Bronchial epithelial cell (primary cell): Measurements from ENCODE around the gene SP4. TPM values are rescaled to one million over a fixed set of nuclear protein-coding genes. Genes with fewer than 3 reads are reported as not detected.

Experiments
- DNase-seq: peaks from one replicate; pipeline ENCODE4 v3.0.0-alpha.2; 2010; ENCODE audit warnings: low read depth
- FAIRE-seq: peaks from 2 replicates; lab custom pipeline; 2011; peaks lifted over from hg19 to GRCh38; lab: Jason Lieb, UNC
- H3K27me3 ChIP-seq: 2 replicates; pipeline ENCODE4 v1.5.1; 2011; ENCODE audit warnings: low read length; ENCODE audit not compliant: control insufficient read depth, insufficient read depth
- H3K36me3 ChIP-seq: 2 replicates; pipeline ENCODE4 v1.5.1; 2011; ENCODE audit warnings: low read length; ENCODE audit not compliant: control insufficient read depth, insufficient read depth
- H3K4me3 ChIP-seq: 2 replicates; pipeline ENCODE4 v1.5.1; 2011; ENCODE audit warnings: mild to moderate bottlenecking, low read depth, low read length, control low read depth
- total RNA-seq: library from RNA; depleted of rRNA; stranded (reverse); fragments of >200 nt; gene quantifications from 2 replicates; pipeline ENCODE4 v1.2.1, GENCODE V29; 2014
- TF ChIP-seq, protein P1 (sequence below): IDR thresholded peaks from 2 replicates; pipeline ENCODE4 v1.5.1; 2011; ENCODE audit warnings: mild to moderate bottlenecking, moderate library complexity, low read length, control low read depth, inconsistent platforms; ENCODE audit not compliant: insufficient read depth, severe bottlenecking

SP4 gene
- total RNA-seq, 1 donor from 2014 or later, result 5.3 TPM

DNA sequence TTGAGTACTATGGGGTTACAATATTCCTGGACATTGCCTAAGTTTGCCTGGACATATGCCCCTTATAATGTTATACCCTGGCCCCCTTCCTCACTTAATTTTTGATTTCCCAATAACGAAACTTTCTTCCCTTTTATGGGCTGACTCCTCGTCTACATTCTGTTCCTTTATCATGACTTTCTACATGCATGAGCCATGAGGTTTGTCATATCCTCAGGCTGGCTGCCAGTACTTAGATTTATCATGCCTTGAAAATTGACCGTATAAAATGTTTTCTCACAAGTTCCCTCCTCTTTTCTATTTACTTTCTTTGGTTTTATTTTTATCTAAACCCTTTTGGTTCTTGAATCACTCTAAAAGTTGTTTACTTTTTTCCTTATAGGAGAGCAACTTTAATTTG, 119.6 kb downstream of the SP4 start:
- DNase-seq, result peak; percentile 48
- H3K4me3 ChIP-seq, result no peak overlapping the region
- TF ChIP-seq, protein P1, sequence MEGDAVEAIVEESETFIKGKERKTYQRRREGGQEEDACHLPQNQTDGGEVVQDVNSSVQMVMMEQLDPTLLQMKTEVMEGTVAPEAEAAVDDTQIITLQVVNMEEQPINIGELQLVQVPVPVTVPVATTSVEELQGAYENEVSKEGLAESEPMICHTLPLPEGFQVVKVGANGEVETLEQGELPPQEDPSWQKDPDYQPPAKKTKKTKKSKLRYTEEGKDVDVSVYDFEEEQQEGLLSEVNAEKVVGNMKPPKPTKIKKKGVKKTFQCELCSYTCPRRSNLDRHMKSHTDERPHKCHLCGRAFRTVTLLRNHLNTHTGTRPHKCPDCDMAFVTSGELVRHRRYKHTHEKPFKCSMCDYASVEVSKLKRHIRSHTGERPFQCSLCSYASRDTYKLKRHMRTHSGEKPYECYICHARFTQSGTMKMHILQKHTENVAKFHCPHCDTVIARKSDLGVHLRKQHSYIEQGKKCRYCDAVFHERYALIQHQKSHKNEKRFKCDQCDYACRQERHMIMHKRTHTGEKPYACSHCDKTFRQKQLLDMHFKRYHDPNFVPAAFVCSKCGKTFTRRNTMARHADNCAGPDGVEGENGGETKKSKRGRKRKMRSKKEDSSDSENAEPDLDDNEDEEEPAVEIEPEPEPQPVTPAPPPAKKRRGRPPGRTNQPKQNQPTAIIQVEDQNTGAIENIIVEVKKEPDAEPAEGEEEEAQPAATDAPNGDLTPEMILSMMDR, result no peak
- H3K27me3 ChIP-seq, result no peaks in the 10 kb centered on the region
- FAIRE-seq, result no peak
- no peaks in the 10 kb centered on the region for H3K36me3 ChIP-seq

DNA sequence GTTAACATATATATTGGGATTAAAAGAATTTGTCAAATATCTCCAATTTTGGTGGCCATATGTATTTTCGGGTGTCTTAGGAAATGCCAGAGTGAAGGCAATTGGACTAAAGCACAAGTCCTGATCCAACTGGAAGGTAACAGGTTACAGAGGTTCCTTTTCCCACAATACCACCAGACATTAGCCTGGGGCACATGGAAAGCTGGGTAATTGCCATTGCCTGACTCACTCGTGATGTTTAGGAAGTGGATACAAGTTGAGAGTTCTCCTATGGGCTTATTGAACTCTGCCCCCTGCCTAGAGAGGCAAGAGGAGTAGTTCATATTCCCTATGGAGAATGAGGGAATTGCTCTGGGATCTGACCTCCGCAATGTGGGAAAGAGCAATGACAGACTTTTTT, 120.6 kb downstream of the SP4 start:
- Histone ChIP-seq H3K4me3 (no peak overlapping the region), H3K27me3 (no peaks in the 10 kb centered on the region), H3K36me3 (no peaks in the 10 kb centered on the region)
- FAIRE-seq, result no peak
- TF ChIP-seq, protein P1, result no peak
- peak; percentile 30 for DNase-seq

DNA sequence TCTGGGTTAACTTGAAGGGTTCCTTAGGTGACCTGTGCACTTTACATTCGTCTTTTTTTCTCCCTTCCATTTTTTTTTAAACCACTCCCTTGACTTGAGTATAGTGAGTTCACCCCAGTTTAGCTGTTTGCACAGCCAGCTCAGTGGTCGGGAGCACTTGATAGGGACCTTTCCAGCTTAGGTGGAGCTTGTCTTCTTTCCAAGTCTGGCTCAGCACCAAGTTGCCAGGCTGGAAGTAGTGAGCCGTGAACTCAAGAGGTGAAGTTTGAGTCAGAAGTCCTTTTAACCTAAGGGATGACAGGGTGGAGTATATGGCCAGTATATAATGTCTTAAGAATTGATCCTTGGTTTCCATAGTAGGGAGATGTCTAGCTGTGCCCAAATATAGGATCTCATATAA, 122.2 kb downstream of the SP4 start:
- TF ChIP-seq, protein P1, result no peak
- FAIRE-seq (no peak), DNase-seq (peak; percentile 57)
- H3K36me3 ChIP-seq, result no peaks in the 10 kb centered on the region
- no peaks in the 10 kb centered on the region for H3K27me3 ChIP-seq
- H3K4me3 ChIP-seq, result no peak overlapping the region

DNA sequence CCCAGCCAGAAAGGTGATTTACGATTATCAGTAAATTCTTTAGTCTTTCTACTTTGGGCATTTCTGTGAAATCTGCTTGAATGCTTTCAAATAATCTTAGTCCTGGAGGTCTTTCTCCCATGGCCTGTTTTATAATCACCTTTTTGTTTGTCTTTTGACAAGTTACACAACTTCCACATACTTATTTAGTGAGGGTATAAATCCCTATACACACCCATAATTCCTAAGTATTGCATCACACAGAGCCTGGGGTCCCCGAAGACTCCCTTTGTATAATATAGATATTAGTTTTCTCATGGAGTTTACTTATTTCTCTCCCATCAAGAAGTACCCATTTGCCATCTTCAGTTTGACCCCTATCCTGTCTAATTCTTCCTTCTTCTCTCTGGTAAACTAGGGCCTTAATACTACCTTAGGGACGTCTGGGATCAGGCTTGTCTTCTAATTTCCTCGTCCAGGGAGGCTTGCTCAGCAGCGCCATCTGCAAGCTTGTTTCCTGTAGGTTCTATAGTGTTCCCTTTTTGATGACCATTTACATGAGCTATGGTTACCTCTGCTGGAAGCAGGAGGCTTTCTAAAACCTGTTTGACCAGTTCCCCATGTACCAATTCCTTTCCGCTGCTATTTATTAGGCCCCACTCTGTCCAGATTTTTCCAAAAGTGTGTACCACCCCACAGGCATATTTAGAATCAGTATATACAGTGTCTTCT, 123.1 kb downstream of the SP4 start:
- no peaks in the 10 kb centered on the region for H3K27me3 ChIP-seq
- H3K36me3 ChIP-seq, result no peaks in the 10 kb centered on the region
- TF ChIP-seq, protein P1, result peak; percentile 48
- no peak overlapping the region for H3K4me3 ChIP-seq
- DNase-seq (peak; percentile 86), FAIRE-seq (no peak)

DNA sequence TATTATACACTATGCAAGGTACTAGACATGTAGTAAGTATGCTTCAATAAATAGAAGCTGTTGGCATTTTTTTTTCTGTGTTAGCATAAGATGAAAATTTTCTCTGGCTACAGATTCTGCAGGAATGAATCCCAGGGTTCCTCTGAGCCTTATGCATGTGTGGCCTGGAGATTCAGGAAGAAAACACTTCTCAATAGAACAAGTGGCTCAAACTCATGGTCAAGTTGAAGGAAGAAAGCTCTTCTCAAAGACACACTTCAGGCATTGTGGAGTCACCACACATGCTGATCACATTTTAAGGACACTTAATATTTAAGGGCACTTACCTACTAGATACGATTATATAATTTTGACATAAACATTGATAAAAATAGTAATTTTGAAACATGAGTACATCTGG, 134.5 kb downstream of the SP4 start:
- no peak for FAIRE-seq
- TF ChIP-seq, protein P1, result no peak
- DNase-seq, result no peak
- Histone ChIP-seq H3K4me3 (no peak overlapping the region), H3K36me3 (no peaks in the 10 kb centered on the region), H3K27me3 (no peaks in the 10 kb centered on the region)

Other genes starting within 250 kb of the SP4 start
- 2.6 and 4.1 TPM in 2 replicates for gene DNAH11, start 115.0 kb downstream of the SP4 start, total RNA-seq